Medulla oblongata (tissue), 1 donor: ENCODE results near the gene CCDC192.
"Not testable (repeated sequence)": the region's sequence is repeated elsewhere in the genome, so short reads cannot be mapped to it uniquely, and the experiment has no call there.

Experiments used
- DNase-seq: peaks from one replicate; pipeline ENCODE4 v3.0.0-alpha.2; 2015; ENCODE audit errors: extremely low spot score

CCDC192 gene

GRCh38 chr5:127846884-127847283 lies 143.7 kb downstream of the CCDC192 start:
- no peak for DNase-seq

- DNase-seq = not testable (repeated sequence)
Measured at GRCh38 chr5:127847641-127848040, 144.4 kb downstream of the CCDC192 start.

- no peak for DNase-seq
Measured at GRCh38 chr5:127848098-127848497, 144.9 kb downstream of the CCDC192 start.

- no peak for DNase-seq
Measured at GRCh38 chr5:127849408-127849807, 146.2 kb downstream of the CCDC192 start.

GRCh38 chr5:127849891-127850290 lies 146.7 kb downstream of the CCDC192 start:
- no peak for DNase-seq

GRCh38 chr5:127851964-127852363 lies 148.8 kb downstream of the CCDC192 start:
- no peak for DNase-seq

- DNase-seq = no peak
Measured at GRCh38 chr5:127854520-127854919, 151.3 kb downstream of the CCDC192 start.

- no peak for DNase-seq
Measured at GRCh38 chr5:127856292-127856691, 153.1 kb downstream of the CCDC192 start.

GRCh38 chr5:127858116-127858784 lies 155.1 kb downstream of the CCDC192 start:
- DNase-seq = peak; percentile 36

GRCh38 chr5:127860291-127860690 lies 157.1 kb downstream of the CCDC192 start:
- DNase-seq = no peak

GRCh38 chr5:127863161-127863560 lies 160.0 kb downstream of the CCDC192 start:
- DNase-seq = no peak

- no peak for DNase-seq
Measured at GRCh38 chr5:127863610-127864395, 160.6 kb downstream of the CCDC192 start.

- DNase-seq = no peak
Measured at GRCh38 chr5:127864511-127864910, 161.3 kb downstream of the CCDC192 start.

GRCh38 chr5:127865273-127865672 lies 162.1 kb downstream of the CCDC192 start:
- DNase-seq = no peak

- DNase-seq = no peak
Measured at GRCh38 chr5:127867022-127867783, 164.0 kb downstream of the CCDC192 start.

- DNase-seq = peak; percentile 74
Measured at GRCh38 chr5:127870914-127871313, 167.7 kb downstream of the CCDC192 start.

- no peak for DNase-seq
Measured at GRCh38 chr5:127871503-127872153, 168.4 kb downstream of the CCDC192 start.

GRCh38 chr5:127872494-127872893 lies 169.3 kb downstream of the CCDC192 start:
- DNase-seq = no peak

GRCh38 chr5:127875235-127876021 lies 172.2 kb downstream of the CCDC192 start:
- DNase-seq = peak; percentile 84

GRCh38 chr5:127876384-127876783 lies 173.2 kb downstream of the CCDC192 start:
- no peak for DNase-seq

GRCh38 chr5:127878174-127878750 lies 175.1 kb downstream of the CCDC192 start:
- peak; percentile 58 for DNase-seq
